Adrenal gland (tissue), 12 donors: Measurements from ENCODE around the gene VSX1. TPM values are rescaled to one million over a fixed set of nuclear protein-coding genes. Genes with fewer than 3 reads are reported as not detected.

Source experiments
- DNase-seq, 7 donors: peaks; one replicate each; pipeline ENCODE4 v3.0.0-alpha.2; 2019 to 2020
- H3K27ac ChIP-seq, 5 donors: fragments of 200-600 bp; sonication (generic) in 4 of 5; 1 replicate in 3 of 5; 2 replicates in 2 of 5; pipeline versions ENCODE4 v1.5.1 to v1.8.0; 2016 to 2020; ENCODE audit warnings: mild to moderate bottlenecking in 1 of 5
- H3K27me3 ChIP-seq: fragments of 200-600 bp; 2 replicates; pipeline ENCODE4 v1.8.0; 2021
- H3K36me3 ChIP-seq, 2 donors: fragments of 200-600 bp; replicated peaks in 1 of 2; 1 replicate in 1 of 2; 2 replicates in 1 of 2; pipeline versions ENCODE4 v1.5.1 to v1.8.0; 2018 to 2022
- H3K4me1 ChIP-seq, 2 donors: fragments of 200-600 bp; replicated peaks in 1 of 2; 1 replicate in 1 of 2; 2 replicates in 1 of 2; pipeline versions ENCODE4 v1.5.1 to v1.8.0; 2018 to 2021
- H3K4me3 ChIP-seq, 4 donors: fragments of 200-600 bp; sonication (generic) in 3 of 4; one replicate each; pipeline ENCODE4 v1.5.1; 2016 to 2018
- H3K9me3 ChIP-seq, 3 donors: fragments of 200-600 bp; sonication (generic) in 1 of 3; replicated peaks in 1 of 3; 1 replicate in 2 of 3; 2 replicates in 1 of 3; pipeline versions ENCODE4 v1.5.1 to v1.8.0; 2016 to 2021
- POLR2A ChIP-seq, 2 donors: fragments of 450-650 bp; IDR thresholded peaks; one replicate each; pipeline ENCODE4 v1.6.1; 2017; ENCODE audit warnings: antibody characterized with exemption in 2 of 2, mild to moderate bottlenecking in 2 of 2, moderate library complexity in 1 of 2
- WGBS, 4 donors: extraction: QIAGEN DNeasy Blood & Tissue Kit in 2 of 4; methylation state at CpG; one replicate each; pipeline versions ENCODE4 v1.1.5 to v1.1.7; 2013 to 2017; 5-methylcytosine and 5-hydroxymethylcytosine counted together
- intact Hi-C, 2 donors: fragments of 100-400 bp; cut with DNase I; formaldehyde crosslinking; loops; one replicate each; pipeline versions ENCODE4 v1.14.1 to v1.15.0; 2022 to 2023
- polyA plus RNA-seq, 3 donors: library from polyadenylated mRNA; stranded (reverse); fragments of 200-250 nt in 2 of 3; fragments of 350-450 nt in 1 of 3; fragmentation: Illumina TruSeq in 1 of 3; extraction: RNeasy Lipid Tissue Mini Kit (QIAGEN cat#74804) in 1 of 3; gene quantifications; one replicate each; pipeline ENCODE4 v1.2.3, GENCODE V29; 2013 to 2014
- total RNA-seq, 9 donors: library from RNA; depleted of rRNA in 4 of 9; stranded (reverse); fragments of >200 nt in 4 of 9; fragments of 120-200 nt in 1 of 9; fragmentation: NEBNext Ultra II Directional in 1 of 9; extraction: Animal tissue kit (Norgen Biotek cat#: 25700) in 1 of 9; gene quantifications; one replicate each; pipeline versions ENCODE4 v1.1.0 to v1.2.4, GENCODE V29; 2013 to 2023
- TF ChIP-seq, protein P1 (sequence below), 6 experiments: fragments of 450-650 bp in 4 of 6; fragments of 200-600 bp in 2 of 6; sonication (generic) in 1 of 6; IDR thresholded peaks; 1 replicate in 5 of 6; 2 replicates in 1 of 6; pipeline versions ENCODE4 v1.5.1 to v1.8.0; 2016 to 2021; ENCODE audit warnings: antibody characterized with exemption in 6 of 6, mild to moderate bottlenecking in 2 of 6, moderate library complexity in 1 of 6
- donor health status: healthy with polysubstance abuse.
- donor health status: Bipolar disorder and iron deficiency.
- donor health status: DM: yes; HTN: yes; CAD: no.
- donor health status: DM: no; HTN: no; CAD: no.
- donor health status: DM: no; HTN: no; CAD: no.
- donor health status: DM: yes; HTN: yes; CAD: no.

VSX1 gene
- total and polyA plus RNA-seq, 12 donors = 0.06 to 2.2 (median 0.52) TPM; not detected in 1

GRCh38 chr20:25087186-25087929 lies 5.4 kb upstream of the VSX1 start:
- Histone ChIP-seq H3K4me1 (no peaks in the 10 kb centered on the region), H3K9me3 (no peaks in the 10 kb centered on the region), H3K27me3 (peaks cover 42% of the 10 kb centered on the region), H3K36me3 (no peaks in the 10 kb centered on the region), H3K4me3 (no peak overlapping the region), H3K27ac (no peak overlapping the region)
- no peak for TF ChIP-seq POLR2A (IDR thresholded peaks at IDR 0.05)
- TF ChIP-seq, protein P1, sequence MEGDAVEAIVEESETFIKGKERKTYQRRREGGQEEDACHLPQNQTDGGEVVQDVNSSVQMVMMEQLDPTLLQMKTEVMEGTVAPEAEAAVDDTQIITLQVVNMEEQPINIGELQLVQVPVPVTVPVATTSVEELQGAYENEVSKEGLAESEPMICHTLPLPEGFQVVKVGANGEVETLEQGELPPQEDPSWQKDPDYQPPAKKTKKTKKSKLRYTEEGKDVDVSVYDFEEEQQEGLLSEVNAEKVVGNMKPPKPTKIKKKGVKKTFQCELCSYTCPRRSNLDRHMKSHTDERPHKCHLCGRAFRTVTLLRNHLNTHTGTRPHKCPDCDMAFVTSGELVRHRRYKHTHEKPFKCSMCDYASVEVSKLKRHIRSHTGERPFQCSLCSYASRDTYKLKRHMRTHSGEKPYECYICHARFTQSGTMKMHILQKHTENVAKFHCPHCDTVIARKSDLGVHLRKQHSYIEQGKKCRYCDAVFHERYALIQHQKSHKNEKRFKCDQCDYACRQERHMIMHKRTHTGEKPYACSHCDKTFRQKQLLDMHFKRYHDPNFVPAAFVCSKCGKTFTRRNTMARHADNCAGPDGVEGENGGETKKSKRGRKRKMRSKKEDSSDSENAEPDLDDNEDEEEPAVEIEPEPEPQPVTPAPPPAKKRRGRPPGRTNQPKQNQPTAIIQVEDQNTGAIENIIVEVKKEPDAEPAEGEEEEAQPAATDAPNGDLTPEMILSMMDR (IDR thresholded peaks at IDR 0.05) = no peak
- intact Hi-C loops = no loop called here
- 83 to 88% (median 86%) methylated on average over 4 of the region's 4 CpGs for whole genome bisulfite sequencing, 4 donors
- DNase-seq = no peak

- H3K9me3 ChIP-seq = no peaks in the 10 kb centered on the region
- no peak overlapping the region for H3K4me3 ChIP-seq
- no peaks in the 10 kb centered on the region for H3K36me3 ChIP-seq
- no peak overlapping the region for H3K27ac ChIP-seq
- H3K27me3 ChIP-seq = peaks cover 57% of the 10 kb centered on the region
- TF ChIP-seq, protein P1 (IDR thresholded peaks at IDR 0.05) = no peak
- TF ChIP-seq POLR2A (IDR thresholded peaks at IDR 0.05) = no peak
- intact Hi-C loops = no loop called here
- DNase-seq = no peak
- 66 to 78% (median 70%) methylated on average over 8 to 10 of the region's 10 CpGs for WGBS, 4 donors
- H3K4me1 ChIP-seq = no peaks in the 10 kb centered on the region
Observed at GRCh38 chr20:25085756-25086495, 4.0 kb upstream of the VSX1 start.

DNA sequence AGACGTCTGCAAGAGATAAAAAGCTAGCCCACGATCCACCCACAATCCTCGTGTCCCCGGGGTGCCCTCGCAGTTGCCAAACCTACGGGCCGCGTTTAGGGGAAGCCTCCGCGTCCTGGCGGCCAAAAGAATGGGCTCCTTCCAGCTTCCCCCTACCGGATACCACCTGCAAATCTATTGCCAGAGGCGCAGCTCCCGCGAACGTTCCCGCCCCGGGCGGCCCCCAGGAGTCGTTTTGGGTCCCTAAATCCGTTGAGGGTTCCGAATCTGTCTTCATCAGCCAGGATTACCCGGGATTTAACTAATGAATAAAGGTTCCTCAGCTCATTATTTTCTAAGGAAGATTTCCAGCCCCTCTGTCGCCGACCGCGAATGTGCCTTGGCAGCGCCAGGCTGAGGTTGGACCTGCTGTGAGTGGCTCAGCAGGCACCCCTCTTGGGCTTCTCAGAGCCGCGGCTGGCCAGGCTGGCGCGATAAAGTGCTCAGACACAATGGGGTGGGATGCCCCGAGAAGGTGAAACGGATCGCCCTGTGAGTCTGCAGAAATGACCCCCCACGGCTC lies 2.8 kb upstream of the VSX1 start:
- TF ChIP-seq, protein P1 (IDR thresholded peaks at IDR 0.05) = no peak
- no peak for TF ChIP-seq POLR2A (IDR thresholded peaks at IDR 0.05)
- no peak for DNase-seq
- Histone ChIP-seq H3K4me3 (no peak overlapping the region), H3K27ac (no peak overlapping the region), H3K4me1 (no peaks in the 10 kb centered on the region), H3K9me3 (no peaks in the 10 kb centered on the region), H3K36me3 (no peaks in the 10 kb centered on the region), H3K27me3 (peaks cover 68% of the 10 kb centered on the region)
- 4 to 8% (median 7%) methylated on average over 14 to 36 of the region's 36 CpGs for WGBS, 4 donors
- intact Hi-C loops = no loop called here
